Pancreas (tissue), 10 donors: ENCODE measurements around the gene SMIM35. TPM values are rescaled to one million over a fixed set of nuclear protein-coding genes. Genes with fewer than 3 reads are reported as not detected.

Experiments
- ATAC-seq, 4 donors: fragments of 200-7000 bp; cut with Tn5 transposase; one replicate each; pipeline versions ENCODE4 v1.8.0 to v1.9.1; 2020; ENCODE audit warnings: mild to moderate bottlenecking in 4 of 4, moderate library complexity in 4 of 4
- DNase-seq, 6 donors: peaks; one replicate each; pipeline ENCODE4 v3.0.0-alpha.2; 2020
- FAIRE-seq: peaks from 2 replicates; lab custom pipeline; 2012; peaks lifted over from hg19 to GRCh38; lab: Jason Lieb, UNC
- H3K27ac ChIP-seq, 4 donors: fragments of 200-600 bp; sonication (generic); 1 replicate in 3 of 4; 2 replicates in 1 of 4; pipeline versions ENCODE4 v1.5.0 to v1.8.0; 2020
- H3K27me3 ChIP-seq, 4 donors: fragments of 200-600 bp; one replicate each; pipeline ENCODE4 v1.8.0; 2021
- H3K36me3 ChIP-seq, 3 donors: fragments of 200-600 bp; sonication (generic) in 1 of 3; one replicate each; pipeline versions ENCODE4 v1.5.0 to v1.8.0; 2020 to 2021
- H3K4me1 ChIP-seq, 3 donors: fragments of 200-600 bp; one replicate each; pipeline ENCODE4 v1.8.0; 2021
- H3K4me3 ChIP-seq, 4 donors: fragments of 200-600 bp; sonication (generic) in 2 of 4; one replicate each; pipeline versions ENCODE4 v1.5.0 to v1.8.0; 2020 to 2021
- H3K9me3 ChIP-seq, 4 donors: fragments of 200-600 bp; one replicate each; pipeline ENCODE4 v1.8.0; 2021
- CTCF ChIP-seq, 4 donors: fragments of 200-600 bp; sonication (generic) in 3 of 4; IDR thresholded peaks; one replicate each; pipeline versions ENCODE4 v1.5.0 to v1.8.0; 2021; ENCODE audit warnings: antibody characterized with exemption in 4 of 4
- WGBS, 2 donors: extraction: QIAGEN DNeasy Blood & Tissue Kit; methylation state at CpG; one replicate each; pipeline ENCODE4 v1.1.7; 2013; 5-methylcytosine and 5-hydroxymethylcytosine counted together
- intact Hi-C, 3 donors: fragments of 100-400 bp; cut with DNase I; formaldehyde crosslinking; loops; one replicate each; pipeline versions ENCODE4 v1.11.1 to v1.14.2; 2022
- polyA plus RNA-seq, 2 donors: library from polyadenylated mRNA; stranded (reverse); fragments of 200-250 nt; gene quantifications; one replicate each; pipeline ENCODE4 v1.2.3, GENCODE V29; 2013
- total RNA-seq, 6 donors: library from RNA; stranded (reverse); fragmentation: NEBNext Ultra II Directional in 4 of 6; extraction: Animal tissue kit (Norgen Biotek cat#: 25700) in 4 of 6; gene quantifications; one replicate each; pipeline versions ENCODE4 v1.2.1 to v1.2.4, GENCODE V29; 2021 to 2023
- donor health status: healthy with polysubstance abuse.
- donor health status: DM: no; HTN: no; CAD: no; lungs with moderate emphysema.
- donor health status: DM: no; HTN: no; CAD: no.
- donor health status: control.
- donor health status: control.
- donor health status: Bipolar disorder and iron deficiency.
- donor health status: DM: yes; HTN: yes; CAD: no.
- donor health status: DM: no; HTN: no; CAD: no.
- donor health status: DM: no; HTN: no; CAD: no.
- donor health status: DM: yes; HTN: yes; CAD: no.

The SMIM35 gene
- total and polyA plus RNA-seq, 8 donors: 0.02 TPM; not detected in 7

GRCh38 chr11:117977029-117977428 is 109.7 kb downstream of the SMIM35 start:
- Histone ChIP-seq H3K36me3 (no peaks in the 10 kb centered on the region), H3K27ac (no peak overlapping the region), H3K27me3 (no peaks in the 10 kb centered on the region), H3K4me1 (peaks cover 0 to 5% (median 0%) of the 10 kb centered on the region in 3 donors), H3K9me3 (no peaks in the 10 kb centered on the region), H3K4me3 (no peak overlapping the region)
- 85 to 90% methylated on average over 5 of the region's 5 CpGs for WGBS, 2 donors
- TF ChIP-seq CTCF (IDR thresholded peaks at IDR 0.05): no peak
- no peak for FAIRE-seq
- ATAC-seq: peak in 1 of 4 donors; percentile 15
- intact Hi-C loops: no loop called here
- no peak for DNase-seq

- Histone ChIP-seq H3K36me3 (no peaks in the 10 kb centered on the region), H3K27me3 (no peaks in the 10 kb centered on the region), H3K27ac (no peak overlapping the region), H3K9me3 (no peaks in the 10 kb centered on the region), H3K4me3 (no peak overlapping the region), H3K4me1 (peaks cover 0 to 5% (median 0%) of the 10 kb centered on the region in 3 donors)
- TF ChIP-seq CTCF (IDR thresholded peaks at IDR 0.05): no peak
- no peak for FAIRE-seq
- no peak for DNase-seq
- 79 to 82% methylated on average over 4 of the region's 4 CpGs for WGBS, 2 donors
- no peak for ATAC-seq
- intact Hi-C loops: no loop called here
Observed at GRCh38 chr11:117976445-117976844, 110.3 kb downstream of the SMIM35 start.

GRCh38 chr11:117973503-117973860 is 113.3 kb downstream of the SMIM35 start:
- no peak for TF ChIP-seq CTCF (IDR thresholded peaks at IDR 0.05)
- Histone ChIP-seq H3K9me3 (no peaks in the 10 kb centered on the region), H3K27me3 (no peaks in the 10 kb centered on the region), H3K4me1 (peaks cover 0 to 5% (median 0%) of the 10 kb centered on the region in 3 donors), H3K4me3 (no peak overlapping the region), H3K27ac (no peak overlapping the region), H3K36me3 (no peaks in the 10 kb centered on the region)
- ATAC-seq (peak in 1 of 4 donors; percentile 7), DNase-seq (no peak), FAIRE-seq (no peak)
- 94 to 95% methylated on average over 4 of the region's 4 CpGs for WGBS, 2 donors
- intact Hi-C loops: no loop called here

- DNase-seq (no peak), ATAC-seq (peak; percentile 28 to 78 (median 46)), FAIRE-seq (no peak)
- Histone ChIP-seq H3K4me1 (peaks cover 0 to 5% (median 0%) of the 10 kb centered on the region in 3 donors), H3K9me3 (no peaks in the 10 kb centered on the region), H3K27ac (no peak overlapping the region), H3K36me3 (no peaks in the 10 kb centered on the region), H3K27me3 (no peaks in the 10 kb centered on the region), H3K4me3 (no peak overlapping the region)
- intact Hi-C loops: no loop called here
- TF ChIP-seq CTCF (IDR thresholded peaks at IDR 0.05): no peak
- 11 to 21% methylated on average over 9 of the region's 9 CpGs for WGBS, 2 donors
Observed at GRCh38 chr11:117972629-117973502, 113.9 kb downstream of the SMIM35 start.

- no peaks in the 10 kb centered on the region for H3K36me3 ChIP-seq
- H3K27ac ChIP-seq: no peak overlapping the region
- intact Hi-C loops: no loop called here
- H3K9me3 ChIP-seq: no peaks in the 10 kb centered on the region
- no peaks in the 10 kb centered on the region for H3K27me3 ChIP-seq
- ATAC-seq (no peak), FAIRE-seq (no peak), DNase-seq (no peak)
- no peak overlapping the region for H3K4me3 ChIP-seq
- H3K4me1 ChIP-seq: peaks cover 0 to 5% (median 0%) of the 10 kb centered on the region in 3 donors
- no peak for TF ChIP-seq CTCF (IDR thresholded peaks at IDR 0.05)
- 89 to 91% methylated on average over 10 of the region's 10 CpGs for WGBS, 2 donors
Observed at GRCh38 chr11:117972044-117972443, 114.7 kb downstream of the SMIM35 start.
